ENCODE measurements around the gene ARHGAP19. TPM values are rescaled to one million over a fixed set of nuclear protein-coding genes. Genes with fewer than 3 reads are reported as not detected.
A peak's percentile ranks its signal among the peaks of the same experiment; 100 is the strongest.

Gene ARHGAP19, protein sequence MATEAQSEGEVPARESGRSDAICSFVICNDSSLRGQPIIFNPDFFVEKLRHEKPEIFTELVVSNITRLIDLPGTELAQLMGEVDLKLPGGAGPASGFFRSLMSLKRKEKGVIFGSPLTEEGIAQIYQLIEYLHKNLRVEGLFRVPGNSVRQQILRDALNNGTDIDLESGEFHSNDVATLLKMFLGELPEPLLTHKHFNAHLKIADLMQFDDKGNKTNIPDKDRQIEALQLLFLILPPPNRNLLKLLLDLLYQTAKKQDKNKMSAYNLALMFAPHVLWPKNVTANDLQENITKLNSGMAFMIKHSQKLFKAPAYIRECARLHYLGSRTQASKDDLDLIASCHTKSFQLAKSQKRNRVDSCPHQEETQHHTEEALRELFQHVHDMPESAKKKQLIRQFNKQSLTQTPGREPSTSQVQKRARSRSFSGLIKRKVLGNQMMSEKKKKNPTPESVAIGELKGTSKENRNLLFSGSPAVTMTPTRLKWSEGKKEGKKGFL
- total RNA-seq = 10 to 100 TPM; 26.8 to 47.6 TPM
- 31.1 TPM for polyA plus RNA-seq (2013, experiment 1 of 2)
- polyA plus RNA-seq (2013, experiment 2 of 2) = 30.3 TPM
- long read RNA-seq, experiment 1, full-length matches to known transcripts = 2 of 15 reads
- long read RNA-seq, experiment 1, partial matches to known transcripts = 3 of 15 reads
- long read RNA-seq, experiment 1, other reads (novel, unspliced or antisense) = 10 of 15 reads
- long read RNA-seq, experiment 2, full-length matches to known transcripts = 66 of 100 reads
- long read RNA-seq, experiment 2, partial matches to known transcripts = 4 of 100 reads
- long read RNA-seq, experiment 2, other reads (novel, unspliced or antisense) = 30 of 100 reads
- long read RNA-seq, experiment 3, full-length matches to known transcripts = 65 of 89 reads
- long read RNA-seq, experiment 3, partial matches to known transcripts = 11 of 89 reads
- long read RNA-seq, experiment 3, other reads (novel, unspliced or antisense) = 13 of 89 reads
- long read RNA-seq, experiment 4, full-length matches to known transcripts = 1 of 11 reads
- long read RNA-seq, experiment 4, partial matches to known transcripts = 3 of 11 reads
- long read RNA-seq, experiment 4, other reads (novel, unspliced or antisense) = 7 of 11 reads

DNA sequence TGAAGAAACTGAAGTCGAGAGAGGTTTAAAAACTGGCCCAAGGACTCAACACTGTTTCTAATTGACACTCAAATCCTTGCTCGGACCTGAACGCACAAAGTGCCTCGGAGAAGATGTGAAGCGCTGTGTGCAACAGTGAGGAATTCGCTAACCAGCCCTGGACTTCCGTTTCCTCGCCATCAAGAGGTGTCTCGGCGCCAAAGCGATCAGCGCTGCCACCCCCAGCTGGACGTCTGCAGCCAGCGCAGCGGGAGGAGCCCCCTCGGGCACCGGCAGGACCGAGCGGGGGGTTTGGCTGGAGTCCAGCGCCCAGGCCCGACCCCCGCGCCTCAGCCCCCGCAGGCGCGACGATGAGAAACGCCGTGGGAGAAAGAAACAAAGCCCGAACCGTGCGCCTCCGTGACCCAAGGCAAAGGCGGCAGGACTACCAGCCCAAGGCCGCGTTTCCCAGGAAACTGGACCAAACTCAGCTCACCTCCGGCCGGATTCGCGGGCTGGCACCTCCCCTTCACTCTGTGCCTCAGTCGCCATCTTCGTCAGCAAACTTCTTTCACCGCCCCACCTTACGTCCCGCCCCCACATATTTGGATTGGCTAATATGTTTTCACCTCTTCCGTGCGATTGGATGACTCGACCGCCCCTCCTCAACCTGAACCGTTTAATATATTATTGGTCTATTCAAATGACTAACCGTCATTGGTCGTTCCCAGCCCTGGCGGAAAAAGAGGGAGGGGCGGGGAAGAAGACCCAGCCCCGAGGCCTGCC is at the start of gene ARHGAP19:
TSS of gene ARHGAP19 (minus strand) at position 541 of the 765 bp plus-strand sequence. CDS start at position 531, 10 bp downstream.
- peaks cover 3% of the 10 kb centered on the region for H3K36me3 ChIP-seq (ENCODE audit: control insufficient read depth, insufficient read depth, low read length)
- H3K9me3 Mint-ChIP-seq = no peaks in the 10 kb centered on the region
- peak within 1 kb of the TSS; percentile 89 for H3K4me3 ChIP-seq (ENCODE audit: low read length)
- 1% methylated on average over 25 to 55 of the region's 55 CpGs for WGBS, 2 experiments (ENCODE audit: insufficient coverage in 1 of 2, insufficient read length in 1 of 2)
- H3K27me3 ChIP-seq (ENCODE audit: control insufficient read depth, insufficient read depth, low read length, poor library complexity, severe bottlenecking) = no peaks in the 10 kb centered on the region
- peak within 1 kb of the TSS; percentile 83 for H3K9ac ChIP-seq (ENCODE audit: extremely low read depth, low read length, poor library complexity, severe bottlenecking)
- peaks cover 2% of the 10 kb centered on the region for H3K4me1 Mint-ChIP-seq
- H3K36me3 Mint-ChIP-seq (ENCODE audit: low read depth) = peaks cover 16% of the 10 kb centered on the region
- peak; percentile 98 for DNase-seq
- peak within 1 kb of the TSS; percentile 95 for H3K27ac ChIP-seq (ENCODE audit: low read depth, low read length)
- no peaks in the 10 kb centered on the region for H3K4me1 ChIP-seq (ENCODE audit: control insufficient read depth, insufficient read depth, low read length)
- TF ChIP-seq, protein P1, sequence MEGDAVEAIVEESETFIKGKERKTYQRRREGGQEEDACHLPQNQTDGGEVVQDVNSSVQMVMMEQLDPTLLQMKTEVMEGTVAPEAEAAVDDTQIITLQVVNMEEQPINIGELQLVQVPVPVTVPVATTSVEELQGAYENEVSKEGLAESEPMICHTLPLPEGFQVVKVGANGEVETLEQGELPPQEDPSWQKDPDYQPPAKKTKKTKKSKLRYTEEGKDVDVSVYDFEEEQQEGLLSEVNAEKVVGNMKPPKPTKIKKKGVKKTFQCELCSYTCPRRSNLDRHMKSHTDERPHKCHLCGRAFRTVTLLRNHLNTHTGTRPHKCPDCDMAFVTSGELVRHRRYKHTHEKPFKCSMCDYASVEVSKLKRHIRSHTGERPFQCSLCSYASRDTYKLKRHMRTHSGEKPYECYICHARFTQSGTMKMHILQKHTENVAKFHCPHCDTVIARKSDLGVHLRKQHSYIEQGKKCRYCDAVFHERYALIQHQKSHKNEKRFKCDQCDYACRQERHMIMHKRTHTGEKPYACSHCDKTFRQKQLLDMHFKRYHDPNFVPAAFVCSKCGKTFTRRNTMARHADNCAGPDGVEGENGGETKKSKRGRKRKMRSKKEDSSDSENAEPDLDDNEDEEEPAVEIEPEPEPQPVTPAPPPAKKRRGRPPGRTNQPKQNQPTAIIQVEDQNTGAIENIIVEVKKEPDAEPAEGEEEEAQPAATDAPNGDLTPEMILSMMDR (conservative IDR thresholded peaks at IDR 0.05) = peak; percentile 28
- H3K4me3 Mint-ChIP-seq = peak within 1 kb of the TSS; percentile 70
- peak within 1 kb of the TSS; percentile 92 for H3K27ac Mint-ChIP-seq
- H3K9me3 ChIP-seq (ENCODE audit: control insufficient read depth, low read length) = no peaks in the 10 kb centered on the region
- no peaks in the 10 kb centered on the region for H3K27me3 Mint-ChIP-seq (ENCODE audit: insufficient read depth)

DNA sequence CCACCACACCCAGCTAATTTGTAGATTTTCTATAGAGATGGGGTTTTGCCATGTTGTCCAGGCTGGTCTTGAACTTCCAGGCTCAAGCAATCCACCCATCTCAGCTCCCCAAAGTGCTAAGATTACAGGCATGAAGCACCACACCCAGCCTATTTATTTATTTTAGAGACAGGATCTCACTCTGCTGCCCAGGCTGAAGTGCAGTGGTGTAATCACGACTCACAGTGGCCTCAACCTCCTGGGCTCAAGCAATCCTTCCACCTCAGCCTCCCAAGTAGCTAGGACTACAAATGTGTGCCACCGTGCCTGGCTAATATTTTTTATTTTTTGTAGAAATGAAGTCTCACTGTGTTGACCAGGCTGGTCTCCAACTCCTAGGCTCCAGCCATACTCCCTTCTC is 49.0 kb upstream of the ARHGAP19 start:
- H3K9ac ChIP-seq (ENCODE audit: extremely low read depth, low read length, poor library complexity, severe bottlenecking) = no peak overlapping the region
- no peak overlapping the region for H3K27ac Mint-ChIP-seq
- H3K27ac ChIP-seq (ENCODE audit: low read depth, low read length) = no peak overlapping the region
- no peak overlapping the region for H3K4me3 ChIP-seq (ENCODE audit: low read length)
- H3K36me3 ChIP-seq (ENCODE audit: control insufficient read depth, insufficient read depth, low read length) = no peaks in the 10 kb centered on the region
- peaks cover 4% of the 10 kb centered on the region for H3K4me1 ChIP-seq (ENCODE audit: control insufficient read depth, insufficient read depth, low read length)
- no peaks in the 10 kb centered on the region for H3K9me3 Mint-ChIP-seq
- no peak for DNase-seq
- peaks cover 11% of the 10 kb centered on the region for H3K27me3 ChIP-seq (ENCODE audit: control insufficient read depth, insufficient read depth, low read length, poor library complexity, severe bottlenecking)
- WGBS, 2 experiments (ENCODE audit: insufficient coverage in 1 of 2, insufficient read length in 1 of 2) = 92 to 98% methylated on average over 2 of the region's 2 CpGs
- H3K36me3 Mint-ChIP-seq (ENCODE audit: low read depth) = no peaks in the 10 kb centered on the region
- peaks cover 33% of the 10 kb centered on the region for H3K27me3 Mint-ChIP-seq (ENCODE audit: insufficient read depth)
- H3K9me3 ChIP-seq (ENCODE audit: control insufficient read depth, low read length) = no peaks in the 10 kb centered on the region
- TF ChIP-seq, protein P1 (conservative IDR thresholded peaks at IDR 0.05) = no peak
- H3K4me3 Mint-ChIP-seq = no peak overlapping the region
- H3K4me1 Mint-ChIP-seq = peaks cover 25% of the 10 kb centered on the region

Measured in endodermal cell (in vitro differentiated cells).